ENCODE results near the gene EYA4.

Gene EYA4

DNA sequence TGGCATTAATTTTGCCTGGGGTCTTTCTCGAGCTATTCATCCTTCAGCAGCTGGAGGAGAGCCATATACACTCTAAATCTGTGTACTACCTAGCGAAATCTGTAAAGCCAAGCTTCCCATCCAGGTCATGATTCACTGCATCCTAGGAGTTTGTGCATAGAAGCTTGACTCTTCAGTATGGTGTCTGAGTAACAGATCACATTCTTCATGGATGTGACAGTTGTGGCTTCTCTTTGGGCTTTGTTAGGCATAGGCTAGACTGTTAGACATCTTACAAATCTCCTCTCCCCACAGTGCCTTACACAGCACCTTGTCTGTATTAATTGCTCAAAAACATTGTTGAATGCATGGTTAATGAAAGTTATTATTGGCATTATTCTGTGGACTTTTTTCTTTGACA is 177.0 kb downstream of the EYA4 start:
- in situ Hi-C loops (cut with HindIII; ENCODE audit: low sequenced_read_pairs) = no loop called here
- no peak overlapping the region for H3K4me3 ChIP-seq (ENCODE audit: low read depth, low read length)
- TF ChIP-seq CTCF (IDR thresholded peaks at IDR 0.05; ENCODE audit: low read depth, low read length) = no peak
- no peak for DNase-seq (ENCODE audit: low read depth, low spot score)

- no peak overlapping the region for H3K4me3 ChIP-seq (ENCODE audit: low read depth, low read length)
- in situ Hi-C loops (cut with HindIII; ENCODE audit: low sequenced_read_pairs) = no loop called here
- no peak for DNase-seq (ENCODE audit: low read depth, low spot score)
- TF ChIP-seq CTCF (IDR thresholded peaks at IDR 0.05; ENCODE audit: low read depth, low read length) = no peak
Observed at GRCh38 chr6:133423242-133423641, 182.1 kb downstream of the EYA4 start.

DNA sequence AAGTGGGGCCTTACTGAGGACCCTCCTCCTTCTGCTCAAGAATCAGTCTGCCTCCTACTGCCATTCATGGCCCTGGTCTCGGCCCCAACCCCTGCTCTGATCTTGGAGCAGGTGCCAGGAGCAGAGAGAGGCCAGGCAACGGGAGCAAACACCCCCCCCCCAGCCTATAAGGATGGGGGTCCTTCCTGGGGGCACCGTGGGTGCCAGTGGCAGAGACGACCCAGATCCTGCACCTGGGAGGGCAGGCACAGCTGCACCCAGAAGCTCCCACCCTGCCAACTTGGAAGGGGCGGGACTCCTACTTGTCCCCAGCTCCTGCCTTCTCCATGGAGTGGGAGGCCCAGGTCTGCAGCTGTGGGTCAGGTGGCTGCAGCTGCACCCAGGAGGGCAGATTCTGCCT is 183.2 kb downstream of the EYA4 start:
- DNase-seq (ENCODE audit: low read depth, low spot score) = no peak
- no peak overlapping the region for H3K4me3 ChIP-seq (ENCODE audit: low read depth, low read length)
- no peak for TF ChIP-seq CTCF (IDR thresholded peaks at IDR 0.05; ENCODE audit: low read depth, low read length)
- in situ Hi-C loops (cut with HindIII; ENCODE audit: low sequenced_read_pairs) = no loop called here

DNA sequence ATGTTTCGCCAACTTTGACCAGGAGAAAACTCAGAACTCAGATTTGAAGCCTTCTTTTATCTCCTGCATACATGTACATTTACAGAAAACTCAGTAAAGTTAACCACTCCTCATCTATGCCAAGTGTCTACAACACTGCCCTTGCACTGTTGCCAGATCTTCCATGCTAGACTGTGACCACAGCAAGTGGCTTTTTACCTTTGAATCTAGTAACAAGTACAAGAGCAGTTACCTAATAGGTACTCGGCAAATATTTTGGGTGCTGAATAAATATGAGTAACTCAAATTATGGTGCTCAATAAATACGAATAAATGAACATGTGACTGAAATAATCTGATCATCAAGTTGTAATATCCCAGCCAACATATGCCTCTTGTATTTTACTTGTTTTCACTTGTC is 184.9 kb downstream of the EYA4 start:
- H3K4me3 ChIP-seq (ENCODE audit: low read depth, low read length) = no peak overlapping the region
- in situ Hi-C loops (cut with HindIII; ENCODE audit: low sequenced_read_pairs) = no loop called here
- no peak for DNase-seq (ENCODE audit: low read depth, low spot score)
- TF ChIP-seq CTCF (IDR thresholded peaks at IDR 0.05; ENCODE audit: low read depth, low read length) = no peak

DNA sequence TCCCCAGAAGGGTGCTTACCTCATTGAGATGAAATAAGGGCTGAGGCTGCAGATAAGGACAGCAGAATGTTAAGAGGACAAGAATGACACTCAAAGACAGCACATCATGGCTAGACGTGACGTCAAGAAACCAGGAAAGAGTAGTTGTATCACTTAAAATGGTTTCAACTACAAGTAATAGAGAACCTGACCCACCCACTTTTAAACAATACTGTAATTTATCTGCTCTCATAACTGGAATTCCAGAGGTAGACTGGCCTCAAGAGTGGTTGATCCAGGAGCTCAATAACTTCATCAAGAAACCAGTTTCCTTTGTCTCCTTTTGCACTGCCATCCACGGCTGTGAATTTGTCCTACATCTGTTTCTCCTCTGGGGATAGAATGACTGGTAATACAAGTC is 187.1 kb downstream of the EYA4 start:
- TF ChIP-seq CTCF (IDR thresholded peaks at IDR 0.05; ENCODE audit: low read depth, low read length) = no peak
- no peak for DNase-seq (ENCODE audit: low read depth, low spot score)
- in situ Hi-C loops (cut with HindIII; ENCODE audit: low sequenced_read_pairs) = no loop called here
- H3K4me3 ChIP-seq (ENCODE audit: low read depth, low read length) = no peak overlapping the region

DNA sequence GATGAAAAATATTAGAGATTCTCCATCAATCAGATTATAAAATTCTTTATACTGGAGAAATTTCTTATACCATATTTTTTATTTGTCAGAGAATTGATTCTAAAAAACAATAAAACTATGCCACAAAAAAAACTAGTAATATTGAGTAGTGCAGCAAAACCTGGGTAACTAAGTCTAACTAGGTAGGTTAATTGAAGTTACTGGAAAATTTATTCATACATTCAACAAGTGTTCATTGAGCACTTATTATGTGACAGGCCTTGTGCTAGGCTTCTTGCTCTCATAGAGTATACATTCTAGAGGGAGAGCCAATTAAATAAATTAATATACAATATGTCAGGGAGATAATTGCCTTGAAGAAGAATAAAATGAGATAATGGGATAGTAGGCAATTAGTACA is 189.4 kb downstream of the EYA4 start:
- H3K4me3 ChIP-seq (ENCODE audit: low read depth, low read length) = no peak overlapping the region
- no peak for TF ChIP-seq CTCF (IDR thresholded peaks at IDR 0.05; ENCODE audit: low read depth, low read length)
- no peak for DNase-seq (ENCODE audit: low read depth, low spot score)
- in situ Hi-C loops (cut with HindIII; ENCODE audit: low sequenced_read_pairs) = no loop called here

GRCh38 chr6:133431031-133431430 is 189.9 kb downstream of the EYA4 start:
- TF ChIP-seq CTCF (IDR thresholded peaks at IDR 0.05; ENCODE audit: low read depth, low read length) = no peak
- no peak overlapping the region for H3K4me3 ChIP-seq (ENCODE audit: low read depth, low read length)
- in situ Hi-C loops (cut with HindIII; ENCODE audit: low sequenced_read_pairs) = no loop called here
- no peak for DNase-seq (ENCODE audit: low read depth, low spot score)
